PC-3 (cell line): ENCODE data around the gene FBXO30.

Experiments used
- EZH2phosphoT487 ChIP-seq: fragments of 300-600 bp; sonication (generic); IDR thresholded peaks from 2 replicates; pipeline ENCODE4 v1.6.1; 2018; ENCODE audit warnings: mild to moderate bottlenecking, antibody characterized with exemption, low read length, borderline replicate concordance
- TF ChIP-seq, protein P1 (sequence below): fragments of 300-600 bp; sonication (generic); conservative IDR thresholded peaks from 2 replicates; pipeline ENCODE4 v1.5.1; 2017; ENCODE audit warnings: antibody characterized with exemption, low read depth, mild to moderate bottlenecking, low read length

- TF ChIP-seq, protein P1, sequence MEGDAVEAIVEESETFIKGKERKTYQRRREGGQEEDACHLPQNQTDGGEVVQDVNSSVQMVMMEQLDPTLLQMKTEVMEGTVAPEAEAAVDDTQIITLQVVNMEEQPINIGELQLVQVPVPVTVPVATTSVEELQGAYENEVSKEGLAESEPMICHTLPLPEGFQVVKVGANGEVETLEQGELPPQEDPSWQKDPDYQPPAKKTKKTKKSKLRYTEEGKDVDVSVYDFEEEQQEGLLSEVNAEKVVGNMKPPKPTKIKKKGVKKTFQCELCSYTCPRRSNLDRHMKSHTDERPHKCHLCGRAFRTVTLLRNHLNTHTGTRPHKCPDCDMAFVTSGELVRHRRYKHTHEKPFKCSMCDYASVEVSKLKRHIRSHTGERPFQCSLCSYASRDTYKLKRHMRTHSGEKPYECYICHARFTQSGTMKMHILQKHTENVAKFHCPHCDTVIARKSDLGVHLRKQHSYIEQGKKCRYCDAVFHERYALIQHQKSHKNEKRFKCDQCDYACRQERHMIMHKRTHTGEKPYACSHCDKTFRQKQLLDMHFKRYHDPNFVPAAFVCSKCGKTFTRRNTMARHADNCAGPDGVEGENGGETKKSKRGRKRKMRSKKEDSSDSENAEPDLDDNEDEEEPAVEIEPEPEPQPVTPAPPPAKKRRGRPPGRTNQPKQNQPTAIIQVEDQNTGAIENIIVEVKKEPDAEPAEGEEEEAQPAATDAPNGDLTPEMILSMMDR: no peak
- no peak for TF ChIP-seq EZH2phosphoT487
Measured at GRCh38 chr6:145815309-145816274, 997 bp upstream of the FBXO30 start.
